LNCaP clone FGC (cell line): ENCODE data around the gene GPBP1.
A peak's percentile ranks its signal among the peaks of the same experiment; 100 is the strongest.

Source experiments
- DNase-seq: peaks from one replicate; pipeline ENCODE4 v3.0.0-alpha.2; 2011; ENCODE audit warnings: low read depth
- H3K4me3 ChIP-seq: 2 replicates; pipeline ENCODE4 v1.5.1; 2011; ENCODE audit warnings: mild to moderate bottlenecking, low read depth, low read length, control low read depth
- CTCF ChIP-seq: IDR thresholded peaks from 2 replicates; pipeline ENCODE4 v1.5.1; 2012; ENCODE audit warnings: mild to moderate bottlenecking; ENCODE audit not compliant: control insufficient read depth, insufficient read depth; ENCODE audit errors: extremely low read depth

GPBP1 gene

GRCh38 chr5:57210633-57211032 lies 36.8 kb downstream of the GPBP1 start:
- TF ChIP-seq CTCF, result no peak
- no peak for DNase-seq
- no peak overlapping the region for H3K4me3 ChIP-seq

GRCh38 chr5:57211039-57211438 lies 37.2 kb downstream of the GPBP1 start:
- no peak for TF ChIP-seq CTCF
- DNase-seq, result no peak
- no peak overlapping the region for H3K4me3 ChIP-seq

- DNase-seq, result no peak
- TF ChIP-seq CTCF, result no peak
- no peak overlapping the region for H3K4me3 ChIP-seq
These were observed 41.9 kb downstream of the GPBP1 start for GRCh38 chr5:57215629-57216195.

- H3K4me3 ChIP-seq, result no peak overlapping the region
- DNase-seq, result no peak
- no peak for TF ChIP-seq CTCF
These were observed 42.9 kb downstream of the GPBP1 start for GRCh38 chr5:57216714-57217113.

GRCh38 chr5:57219386-57219785 lies 45.5 kb downstream of the GPBP1 start:
- no peak for DNase-seq
- no peak overlapping the region for H3K4me3 ChIP-seq
- no peak for TF ChIP-seq CTCF

GRCh38 chr5:57221049-57221568 lies 47.2 kb downstream of the GPBP1 start:
- peak; percentile 33 for DNase-seq
- H3K4me3 ChIP-seq, result no peak overlapping the region
- peak; percentile 64 for TF ChIP-seq CTCF

- no peak for DNase-seq
- no peak overlapping the region for H3K4me3 ChIP-seq
- TF ChIP-seq CTCF, result no peak
These were observed 51.7 kb downstream of the GPBP1 start for GRCh38 chr5:57225553-57225952.
